ENCODE data around the gene LYRM4. TPM values are rescaled to one million over a fixed set of nuclear protein-coding genes. Genes with fewer than 3 reads are reported as not detected.

Gene LYRM4
- total and polyA plus RNA-seq, 9 of the 15 experiments (the other 6 are each of a cell fraction or from before 2014, with no cell fraction given), result 24.2 to 69.4 (median 41.8) TPM

- Histone ChIP-seq H3K9ac (ENCODE audit: insufficient read depth in 1 of 2, low read depth in 2 of 2, low read length in 2 of 2) (no peak overlapping the region), H3K27ac (ENCODE audit: extremely low read depth, low read depth, low read length) (no peak overlapping the region), H3K4me1 (replicated peaks in 1 of 2; ENCODE audit: control insufficient read depth in 2 of 2, insufficient read depth in 2 of 2, low read length in 2 of 2) (peaks cover 0 to 3% of the 10 kb centered on the region in 2 experiments; a peak in 1 of 5 replicates), H3K36me3 (ENCODE audit: control insufficient read depth, insufficient read depth, low read length) (peaks cover 35% of the 10 kb centered on the region; the same call in 2 of the 3 replicates), H2AFZ (ENCODE audit: low read depth, low read length) (no peak overlapping the region), H3K27me3 (ENCODE audit: control insufficient read depth in 2 of 2, insufficient read depth in 2 of 2, low read length in 2 of 2) (no peaks in the 10 kb centered on the region; a peak in 1 of 5 replicates), H3K9me3 (replicated peaks; ENCODE audit: control insufficient read depth, insufficient read depth, low read depth, low read length) (no peaks in the 10 kb centered on the region), H3K4me2 (ENCODE audit: insufficient read depth, low read length) (no peak overlapping the region), H4K20me1 (replicated peaks; ENCODE audit: control insufficient read depth, insufficient read depth, low read length) (peaks cover 8% of the 10 kb centered on the region; the same call in 1 of the 2 replicates), H3K4me3 (no peak overlapping the region), H3K9me1 (ENCODE audit: control insufficient read depth, insufficient read depth, low read length) (no peaks in the 10 kb centered on the region), H3K79me2 (ENCODE audit: control insufficient read depth, insufficient read depth, low read length) (peaks cover 61% of the 10 kb centered on the region)
- in situ Hi-C loops (cut with MboI), result no loop called here
- DNase-seq (ENCODE audit: extremely low read depth in 1 of 4, low spot score in 3 of 4), result no peak
- intact Hi-C loops (cut with micrococcal nuclease), result no loop called here
- no peak for FAIRE-seq
- ChIA-PET POLR2A (interaction anchor here (0.8 kb wide), 1 partner anchor 308 kb away, joined by 3 read pairs; no protein-coding TSS in a partner anchor), CTCF (ENCODE audit: low intra/inter-chr PET ratio) (no interaction called here)
- TF ChIP-seq HLTF (IDR thresholded peaks at IDR 0.05) (no peak), NFIC (IDR thresholded peaks at IDR 0.05) (0 out of 2 replicates have a peak, but pooled peaks have one; percentile 36)
- 84% methylated on average over 13 of the region's 13 CpGs for WGBS (ENCODE audit: insufficient coverage, low coverage, missing lambda C conversion rate)
- BruUV-seq (replicated peaks), result no TSS peak
- 0 out of 3 replicates have a peak, but pooled peaks have one; percentile 20 for ATAC-seq
Measured at GRCh38 chr6:5246141-5247097, 14.3 kb downstream of the LYRM4 start.

- in situ Hi-C loops (cut with MboI) (no loop called here), intact Hi-C loops (cut with micrococcal nuclease) (no loop called here)
- no peak overlapping the region for H3K4me2 ChIP-seq (ENCODE audit: insufficient read depth, low read length)
- ChIA-PET CTCF (ENCODE audit: low intra/inter-chr PET ratio) (no interaction called here), POLR2A (no interaction called here)
- no peak overlapping the region for H2AFZ ChIP-seq (ENCODE audit: low read depth, low read length)
- peaks cover 5% of the 10 kb centered on the region; the same call in 1 of the 2 replicates for H4K20me1 ChIP-seq (replicated peaks; ENCODE audit: control insufficient read depth, insufficient read depth, low read length)
- 95% methylated on average over 11 of the region's 12 CpGs for WGBS (ENCODE audit: insufficient coverage, low coverage, missing lambda C conversion rate)
- H3K9me3 ChIP-seq (replicated peaks; ENCODE audit: control insufficient read depth, insufficient read depth, low read depth, low read length), result no peaks in the 10 kb centered on the region
- BruUV-seq (replicated peaks), result no TSS peak
- DNase-seq (ENCODE audit: extremely low read depth in 1 of 4, low spot score in 3 of 4) (no peak), FAIRE-seq (no peak), ATAC-seq (no peak)
- no peak overlapping the region for H3K27ac ChIP-seq (ENCODE audit: extremely low read depth, low read depth, low read length)
- peaks cover 38% of the 10 kb centered on the region; the same call in 2 of the 3 replicates for H3K36me3 ChIP-seq (ENCODE audit: control insufficient read depth, insufficient read depth, low read length)
- H3K27me3 ChIP-seq (ENCODE audit: control insufficient read depth in 2 of 2, insufficient read depth in 2 of 2, low read length in 2 of 2), result no peaks in the 10 kb centered on the region
- peaks cover 38% of the 10 kb centered on the region for H3K79me2 ChIP-seq (ENCODE audit: control insufficient read depth, insufficient read depth, low read length)
- H3K9ac ChIP-seq (ENCODE audit: insufficient read depth in 1 of 2, low read depth in 2 of 2, low read length in 2 of 2), result peak overlapping the region in 1 of 2 experiments; percentile 39; a peak in 2 of 4 replicates
- H3K9me1 ChIP-seq (ENCODE audit: control insufficient read depth, insufficient read depth, low read length), result no peaks in the 10 kb centered on the region
- H3K4me1 ChIP-seq (replicated peaks in 1 of 2; ENCODE audit: control insufficient read depth in 2 of 2, insufficient read depth in 2 of 2, low read length in 2 of 2), result no peaks in the 10 kb centered on the region
- H3K4me3 ChIP-seq, result no peak overlapping the region
- TF ChIP-seq SRSF7 (optimal IDR thresholded peaks at IDR 0.05; ENCODE audit: low read depth, low read length) (no peak), JUN (IDR thresholded peaks at IDR 0.05; ENCODE audit: borderline replicate concordance, low read depth, low read length) (no peak), JUN (CRISPR knock-in tag; IDR thresholded peaks at IDR 0.05; ENCODE audit: borderline replicate concordance) (no peak), CTCF (IDR thresholded peaks at IDR 0.05 in 2 of 3, conservative IDR thresholded peaks at IDR 0.05 in 1 of 3; ENCODE audit: insufficient read depth in 2 of 3, low read depth in 1 of 3, low read length in 3 of 3) (no peak), ZBTB7A (IDR thresholded peaks at IDR 0.05; ENCODE audit: borderline replicate concordance, control insufficient read depth, low read depth, low read length) (no peak), STAT5A (IDR thresholded peaks at IDR 0.05; ENCODE audit: borderline replicate concordance, low read length) (no peak), CBX8 (IDR thresholded peaks at IDR 0.05; ENCODE audit: borderline replicate concordance, extremely low read depth, low read depth, low read length, poor library complexity, severe bottlenecking) (no peak), XRCC5 (IDR thresholded peaks at IDR 0.05; ENCODE audit: low read depth, low read length) (no peak), SMAD1 (IDR thresholded peaks at IDR 0.05; ENCODE audit: low read depth, low read length, partially characterized antibody) (no peak), ARHGAP35 (IDR thresholded peaks at IDR 0.05; ENCODE audit: partially characterized antibody) (no peak)
Measured at GRCh38 chr6:5243069-5243468, 17.7 kb downstream of the LYRM4 start.

Measured in K562 (cell line).